Muscle layer of duodenum (tissue), 2 donors: Measurements from ENCODE around the gene ALX1.
"Not testable (repeated sequence)": the region's sequence is repeated elsewhere in the genome, so short reads cannot be mapped to it uniquely, and the experiment has no call there.

ENCODE experiments used
- H3K27ac ChIP-seq: one replicate; pipeline ENCODE4 v1.7.0; 2013; ENCODE audit warnings: mild to moderate bottlenecking, low read length
- H3K27me3 ChIP-seq: one replicate; pipeline ENCODE4 v1.7.0; 2013; ENCODE audit warnings: low read depth, mild to moderate bottlenecking, control low read depth, low read length
- H3K36me3 ChIP-seq, 2 donors: one replicate each; pipeline ENCODE4 v1.7.0; 2013; ENCODE audit warnings: low read length in 2 of 2, control low read depth in 1 of 2, mild to moderate bottlenecking in 1 of 2; ENCODE audit not compliant: insufficient read depth in 2 of 2, control insufficient read depth in 1 of 2
- H3K4me1 ChIP-seq, 2 donors: one replicate each; pipeline ENCODE4 v1.7.0; 2013; ENCODE audit warnings: low read length in 2 of 2, mild to moderate bottlenecking in 2 of 2, control low read depth in 1 of 2, moderate library complexity in 1 of 2; ENCODE audit not compliant: insufficient read depth in 2 of 2, control insufficient read depth in 1 of 2
- H3K4me3 ChIP-seq, 2 donors: one replicate each; pipeline ENCODE4 v1.7.0; 2013; ENCODE audit warnings: low read length in 2 of 2, low read depth in 1 of 2, mild to moderate bottlenecking in 1 of 2
- H3K9me3 ChIP-seq, 2 donors: one replicate each; pipeline ENCODE4 v1.7.0; 2013; ENCODE audit warnings: low read length in 2 of 2, control low read depth in 1 of 2, mild to moderate bottlenecking in 1 of 2; ENCODE audit not compliant: control insufficient read depth in 1 of 2
- donor health status: healthy.

Gene ALX1

GRCh38 chr12:85308374-85308773 is 28.4 kb downstream of the ALX1 start:
- Histone ChIP-seq H3K36me3 (no peaks in the 10 kb centered on the region), H3K9me3 (no peaks in the 10 kb centered on the region), H3K4me1 (no peaks in the 10 kb centered on the region), H3K27me3 (no peaks in the 10 kb centered on the region), H3K27ac (no peak overlapping the region), H3K4me3 (no peak overlapping the region)

- Histone ChIP-seq H3K4me3 (no peak overlapping the region), H3K36me3 (no peaks in the 10 kb centered on the region), H3K27me3 (no peaks in the 10 kb centered on the region), H3K4me1 (no peaks in the 10 kb centered on the region), H3K9me3 (no peaks in the 10 kb centered on the region), H3K27ac (no peak overlapping the region)
Measured at GRCh38 chr12:85309125-85309566, 29.1 kb downstream of the ALX1 start.

GRCh38 chr12:85310025-85310424 is 30.0 kb downstream of the ALX1 start:
- no peaks in the 10 kb centered on the region for H3K36me3 ChIP-seq
- H3K27ac ChIP-seq, result no peak overlapping the region
- H3K27me3 ChIP-seq, result no peaks in the 10 kb centered on the region
- no peaks in the 10 kb centered on the region for H3K4me1 ChIP-seq
- H3K9me3 ChIP-seq, result no peaks in the 10 kb centered on the region
- H3K4me3 ChIP-seq, result no peak overlapping the region

GRCh38 chr12:85310456-85311076 is 30.5 kb downstream of the ALX1 start:
- Histone ChIP-seq H3K27me3 (no peaks in the 10 kb centered on the region), H3K4me1 (no peaks in the 10 kb centered on the region), H3K36me3 (no peaks in the 10 kb centered on the region), H3K4me3 (no peak overlapping the region), H3K9me3 (no peaks in the 10 kb centered on the region), H3K27ac (no peak overlapping the region)

GRCh38 chr12:85317866-85318636 is 38.0 kb downstream of the ALX1 start:
- not testable (repeated sequence) for H3K4me3 ChIP-seq, H3K36me3 ChIP-seq, H3K4me1 ChIP-seq, H3K27ac ChIP-seq, H3K9me3 ChIP-seq, H3K27me3 ChIP-seq

GRCh38 chr12:85322715-85323114 is 42.7 kb downstream of the ALX1 start:
- H3K36me3 ChIP-seq, result no peaks in the 10 kb centered on the region
- H3K27me3 ChIP-seq, result no peaks in the 10 kb centered on the region
- no peaks in the 10 kb centered on the region for H3K4me1 ChIP-seq
- no peak overlapping the region for H3K4me3 ChIP-seq
- H3K9me3 ChIP-seq, result no peaks in the 10 kb centered on the region
- no peak overlapping the region for H3K27ac ChIP-seq

GRCh38 chr12:85325442-85325841 is 45.4 kb downstream of the ALX1 start:
- Histone ChIP-seq H3K27ac (no peak overlapping the region), H3K9me3 (no peaks in the 10 kb centered on the region), H3K4me1 (no peaks in the 10 kb centered on the region), H3K36me3 (no peaks in the 10 kb centered on the region), H3K27me3 (no peaks in the 10 kb centered on the region), H3K4me3 (no peak overlapping the region)

- H3K4me1 ChIP-seq, result no peaks in the 10 kb centered on the region
- H3K9me3 ChIP-seq, result no peaks in the 10 kb centered on the region
Measured at GRCh38 chr12:85329913-85330312, 49.9 kb downstream of the ALX1 start.

GRCh38 chr12:85348779-85349178 is 68.8 kb downstream of the ALX1 start:
- H3K9me3 ChIP-seq, result no peaks in the 10 kb centered on the region
- H3K4me3 ChIP-seq, result no peak overlapping the region

More at GRCh38 chr12:85329913-85330312, 49.9 kb downstream of the ALX1 start:
- Histone ChIP-seq H3K4me3 (no peak overlapping the region), H3K36me3 (no peaks in the 10 kb centered on the region), H3K27me3 (no peaks in the 10 kb centered on the region), H3K27ac (no peak overlapping the region)

GRCh38 chr12:85350356-85350755 is 70.3 kb downstream of the ALX1 start:
- Histone ChIP-seq H3K9me3 (no peaks in the 10 kb centered on the region), H3K36me3 (no peaks in the 10 kb centered on the region), H3K4me1 (no peaks in the 10 kb centered on the region), H3K27ac (no peak overlapping the region), H3K4me3 (no peak overlapping the region), H3K27me3 (no peaks in the 10 kb centered on the region)

More at GRCh38 chr12:85348779-85349178, 68.8 kb downstream of the ALX1 start:
- H3K27ac ChIP-seq, result no peak overlapping the region
- no peaks in the 10 kb centered on the region for H3K36me3 ChIP-seq
- no peaks in the 10 kb centered on the region for H3K27me3 ChIP-seq
- no peaks in the 10 kb centered on the region for H3K4me1 ChIP-seq
